ENCODE results near the gene OPA1. TPM values are rescaled to one million over a fixed set of nuclear protein-coding genes. Genes with fewer than 3 reads are reported as not detected.
A peak's percentile ranks its signal among the peaks of the same experiment; 100 is the strongest.

OPA1 gene
- polyA plus RNA-seq (2011; rRNA removed) (19.2 and 41.4 TPM in 2 replicates), polyA minus RNA-seq (2011; rRNA and poly(A)+ RNA removed) (34.5 and 54.3 TPM in 2 replicates)

GRCh38 chr3:193592841-193593667 lies at the start of gene OPA1:
TSS of gene OPA1 (plus strand) at chr3:193593208. CDS start at chr3:193593378, 170 bp downstream.
- Histone ChIP-seq H3K27me3 (ENCODE audit: control insufficient read depth, insufficient read depth, low read length) (no peaks in the 10 kb centered on the region), H3K36me3 (ENCODE audit: control insufficient read depth, insufficient read depth, low read length) (no peaks in the 10 kb centered on the region; the same call in 1 of the 2 replicates), H3K4me3 (ENCODE audit: low read depth, low read length) (peak within 1 kb of the TSS; percentile 87)
- peak; percentile 47 for TF ChIP-seq CTCF (IDR thresholded peaks at IDR 0.05; ENCODE audit: insufficient read depth, low read depth, low read length)
- POLR2A ChIA-PET, result no interaction called here
- CTCF ChIA-PET, result interaction anchor here (0.9 to 1.3 kb wide), 2 partner anchors 9 to 21 kb away, joined by 3 to 4 read pairs; no protein-coding TSS in a partner anchor
- DNase-seq (ENCODE audit: low read depth), result peak; percentile 92

- DNase-seq (ENCODE audit: low read depth), result no peak
- H3K27me3 ChIP-seq (ENCODE audit: control insufficient read depth, insufficient read depth, low read length), result no peaks in the 10 kb centered on the region
- ChIA-PET POLR2A (no interaction called here), CTCF (no interaction called here)
- TF ChIP-seq CTCF (IDR thresholded peaks at IDR 0.05; ENCODE audit: insufficient read depth, low read depth, low read length), result no peak
- H3K36me3 ChIP-seq (ENCODE audit: control insufficient read depth, insufficient read depth, low read length), result no peaks in the 10 kb centered on the region
- no peak overlapping the region for H3K4me3 ChIP-seq (ENCODE audit: low read depth, low read length)
Observed at GRCh38 chr3:193544289-193544688, 48.7 kb upstream of the OPA1 start.

GRCh38 chr3:193545304-193545703 lies 47.7 kb upstream of the OPA1 start:
- CTCF ChIA-PET, result no interaction called here
- no peak for DNase-seq (ENCODE audit: low read depth)
- TF ChIP-seq CTCF (IDR thresholded peaks at IDR 0.05; ENCODE audit: insufficient read depth, low read depth, low read length), result no peak

GRCh38 chr3:193546129-193546528 lies 46.9 kb upstream of the OPA1 start:
- Histone ChIP-seq H3K4me3 (ENCODE audit: low read depth, low read length) (no peak overlapping the region), H3K27me3 (ENCODE audit: control insufficient read depth, insufficient read depth, low read length) (no peaks in the 10 kb centered on the region), H3K36me3 (ENCODE audit: control insufficient read depth, insufficient read depth, low read length) (no peaks in the 10 kb centered on the region)
- TF ChIP-seq CTCF (IDR thresholded peaks at IDR 0.05; ENCODE audit: insufficient read depth, low read depth, low read length), result no peak
- no peak for DNase-seq (ENCODE audit: low read depth)
- CTCF ChIA-PET, result no interaction called here
- POLR2A ChIA-PET, result no interaction called here

More at GRCh38 chr3:193545304-193545703, 47.7 kb upstream of the OPA1 start:
- POLR2A ChIA-PET, result no interaction called here
- no peaks in the 10 kb centered on the region for H3K36me3 ChIP-seq (ENCODE audit: control insufficient read depth, insufficient read depth, low read length)
- no peak overlapping the region for H3K4me3 ChIP-seq (ENCODE audit: low read depth, low read length)
- H3K27me3 ChIP-seq (ENCODE audit: control insufficient read depth, insufficient read depth, low read length), result no peaks in the 10 kb centered on the region

- no peaks in the 10 kb centered on the region for H3K36me3 ChIP-seq (ENCODE audit: control insufficient read depth, insufficient read depth, low read length)
- H3K27me3 ChIP-seq (ENCODE audit: control insufficient read depth, insufficient read depth, low read length), result no peaks in the 10 kb centered on the region
- no peak for DNase-seq (ENCODE audit: low read depth)
- H3K4me3 ChIP-seq (ENCODE audit: low read depth, low read length), result no peak overlapping the region
- ChIA-PET POLR2A (no interaction called here), CTCF (no interaction called here)
- no peak for TF ChIP-seq CTCF (IDR thresholded peaks at IDR 0.05; ENCODE audit: insufficient read depth, low read depth, low read length)
Observed at GRCh38 chr3:193548406-193548805, 44.6 kb upstream of the OPA1 start.
